Astrocyte of the spinal cord (primary cell): ENCODE results near the gene CNTN5.
"Not testable (repeated sequence)": the region's sequence is repeated elsewhere in the genome, so short reads cannot be mapped to it uniquely, and the experiment has no call there.

Source experiments
- DNase-seq: peaks from one replicate; pipeline ENCODE4 v3.0.0; 2011; ENCODE audit warnings: low read depth, low spot score
- H3K4me3 ChIP-seq: 2 replicates; pipeline ENCODE4 v1.5.1; 2011; ENCODE audit warnings: low read depth, mild to moderate bottlenecking, low read length, moderate library complexity
- in situ Hi-C: cut with HindIII; loops from 2 replicates; pipeline ENCODE4 v1.10.0; 2017; ENCODE audit warnings: low sequenced_read_pairs
- TF ChIP-seq, protein P1 (sequence below): IDR thresholded peaks from 2 replicates; pipeline ENCODE4 v1.5.1; 2012; ENCODE audit warnings: low read depth, mild to moderate bottlenecking, low read length, inconsistent platforms

The CNTN5 gene

DNA sequence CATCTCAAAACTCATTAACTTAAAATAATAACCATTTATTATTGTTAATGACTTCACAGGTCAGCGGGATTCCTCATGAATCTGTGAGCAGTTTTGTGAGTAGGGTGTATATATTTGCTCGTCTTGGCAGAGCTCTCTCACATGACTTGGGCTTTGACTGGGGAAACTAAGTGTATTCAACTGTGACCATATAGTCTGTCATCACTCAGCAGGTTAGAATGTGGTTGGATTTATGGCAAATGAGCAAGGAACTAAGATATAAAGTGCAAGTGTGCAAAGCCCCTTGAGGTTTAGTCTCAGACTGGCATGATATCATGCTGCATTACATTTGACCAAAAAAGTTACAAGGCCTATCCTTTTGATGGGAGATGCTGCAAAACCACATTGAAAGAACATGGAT lies 254.8 kb downstream of the CNTN5 start:
- H3K4me3 ChIP-seq, result no peak overlapping the region
- no peak for DNase-seq
- in situ Hi-C loops, result no loop called here
- TF ChIP-seq, protein P1, sequence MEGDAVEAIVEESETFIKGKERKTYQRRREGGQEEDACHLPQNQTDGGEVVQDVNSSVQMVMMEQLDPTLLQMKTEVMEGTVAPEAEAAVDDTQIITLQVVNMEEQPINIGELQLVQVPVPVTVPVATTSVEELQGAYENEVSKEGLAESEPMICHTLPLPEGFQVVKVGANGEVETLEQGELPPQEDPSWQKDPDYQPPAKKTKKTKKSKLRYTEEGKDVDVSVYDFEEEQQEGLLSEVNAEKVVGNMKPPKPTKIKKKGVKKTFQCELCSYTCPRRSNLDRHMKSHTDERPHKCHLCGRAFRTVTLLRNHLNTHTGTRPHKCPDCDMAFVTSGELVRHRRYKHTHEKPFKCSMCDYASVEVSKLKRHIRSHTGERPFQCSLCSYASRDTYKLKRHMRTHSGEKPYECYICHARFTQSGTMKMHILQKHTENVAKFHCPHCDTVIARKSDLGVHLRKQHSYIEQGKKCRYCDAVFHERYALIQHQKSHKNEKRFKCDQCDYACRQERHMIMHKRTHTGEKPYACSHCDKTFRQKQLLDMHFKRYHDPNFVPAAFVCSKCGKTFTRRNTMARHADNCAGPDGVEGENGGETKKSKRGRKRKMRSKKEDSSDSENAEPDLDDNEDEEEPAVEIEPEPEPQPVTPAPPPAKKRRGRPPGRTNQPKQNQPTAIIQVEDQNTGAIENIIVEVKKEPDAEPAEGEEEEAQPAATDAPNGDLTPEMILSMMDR, result no peak

DNA sequence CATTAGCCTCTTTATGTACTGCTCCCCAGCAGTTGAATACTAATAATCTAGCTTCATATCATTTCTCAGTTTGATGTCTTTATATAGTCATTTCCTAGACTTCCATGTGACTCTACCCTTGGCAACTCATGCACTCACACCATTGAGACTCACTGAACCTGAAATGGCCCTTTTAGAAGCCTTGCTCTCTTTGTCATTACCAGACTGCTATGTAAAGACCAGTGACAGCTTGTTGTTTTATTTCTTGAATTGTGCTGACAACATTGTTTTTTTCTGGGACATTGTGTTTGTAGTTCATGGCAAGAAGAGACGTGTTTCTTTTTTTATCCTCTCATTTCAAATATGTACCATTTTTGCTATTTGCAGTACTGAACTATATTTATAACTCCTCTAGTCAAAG lies 256.5 kb downstream of the CNTN5 start:
- TF ChIP-seq, protein P1, result no peak
- in situ Hi-C loops, result no loop called here
- no peak overlapping the region for H3K4me3 ChIP-seq
- DNase-seq, result no peak

DNA sequence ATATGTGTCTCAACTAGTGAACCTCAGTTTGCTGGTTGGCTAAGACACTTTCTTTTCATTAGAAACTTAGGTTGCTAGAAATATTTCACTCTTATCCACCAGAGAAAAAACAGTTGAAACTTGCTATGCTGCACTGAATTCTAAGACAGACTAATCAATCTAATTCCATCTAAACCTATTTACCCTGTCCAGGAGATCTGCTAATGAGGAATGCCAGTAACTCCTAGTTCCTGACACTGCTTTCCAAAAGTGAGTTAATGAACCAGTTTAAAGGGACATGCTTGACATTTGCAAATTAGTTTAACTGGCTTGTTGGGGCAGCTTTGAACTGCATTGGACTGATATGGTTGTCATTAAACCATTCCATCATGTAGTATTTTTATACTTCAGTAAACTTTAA lies 258.5 kb downstream of the CNTN5 start:
- no peak overlapping the region for H3K4me3 ChIP-seq
- in situ Hi-C loops, result no loop called here
- TF ChIP-seq, protein P1, result no peak
- DNase-seq, result no peak

DNA sequence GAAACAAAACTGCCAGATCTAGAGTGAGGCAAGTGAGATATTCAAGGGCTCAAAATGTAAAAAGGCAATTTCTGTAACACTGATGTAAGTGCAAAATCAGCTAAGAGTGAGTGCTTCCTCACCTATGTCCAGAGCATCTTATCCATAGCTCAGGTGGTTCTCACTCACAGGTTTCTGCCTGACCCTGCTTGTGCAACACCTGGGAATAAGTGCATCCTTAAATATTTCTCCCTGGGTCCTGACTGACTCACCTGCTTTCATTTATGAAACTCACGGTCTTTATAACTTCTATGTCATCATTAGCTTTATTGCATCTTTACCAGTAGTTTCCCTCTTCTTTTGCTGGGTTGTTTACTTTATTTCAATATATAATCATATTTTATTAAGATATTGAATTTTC lies 260.6 kb downstream of the CNTN5 start:
- TF ChIP-seq, protein P1, result no peak
- no peak for DNase-seq
- H3K4me3 ChIP-seq, result no peak overlapping the region
- in situ Hi-C loops, result no loop called here

DNA sequence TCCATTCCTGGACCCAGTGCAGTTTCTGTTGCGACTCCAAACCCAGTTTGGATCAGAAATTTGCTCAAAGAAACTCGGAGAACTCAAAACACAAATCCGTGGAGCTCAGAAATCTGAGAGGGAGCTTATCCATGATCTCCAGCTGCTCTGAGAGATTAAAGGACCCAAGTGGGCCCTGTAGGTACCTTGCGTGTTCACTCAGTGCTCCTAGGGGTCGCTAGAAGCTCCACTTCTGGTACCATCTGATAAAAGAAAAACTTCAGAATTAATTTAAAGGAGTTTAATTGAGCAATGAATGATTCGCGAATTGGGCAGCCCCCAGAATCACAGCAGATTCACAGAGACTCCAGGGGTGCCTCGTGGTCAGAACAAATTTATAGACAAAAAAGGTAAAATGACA lies 277.2 kb downstream of the CNTN5 start:
- in situ Hi-C loops, DNase-seq, H3K4me3 ChIP-seq: not testable (repeated sequence)

DNA sequence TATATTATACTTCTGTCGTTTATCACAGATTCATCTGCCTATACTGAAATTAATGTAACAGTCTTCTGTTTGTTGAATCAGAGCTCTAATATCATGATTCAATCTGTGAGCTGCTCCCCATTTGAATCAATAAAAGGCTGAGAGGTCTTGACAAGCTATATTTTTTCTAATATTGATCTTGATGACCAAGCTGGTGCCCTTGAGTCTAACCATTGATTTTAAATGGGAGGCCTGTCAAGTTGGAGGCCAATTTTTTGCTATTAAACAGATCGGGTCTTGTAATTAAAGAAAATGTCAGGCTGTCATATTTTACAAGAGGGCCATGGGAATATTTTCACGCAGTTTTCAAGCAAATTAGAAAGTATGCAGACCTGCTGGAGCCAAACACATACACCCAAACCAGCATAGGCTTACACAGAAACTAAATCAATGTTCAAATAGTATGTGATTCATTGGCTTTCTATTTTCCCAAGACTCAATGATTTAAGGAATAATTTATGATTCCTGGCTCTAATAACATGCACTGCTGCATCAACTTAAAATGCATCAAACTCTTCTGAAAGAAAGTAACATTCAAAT lies 286.9 kb downstream of the CNTN5 start:
- no peak for DNase-seq
- in situ Hi-C loops, result no loop called here
- no peak overlapping the region for H3K4me3 ChIP-seq
- TF ChIP-seq, protein P1, result no peak

DNA sequence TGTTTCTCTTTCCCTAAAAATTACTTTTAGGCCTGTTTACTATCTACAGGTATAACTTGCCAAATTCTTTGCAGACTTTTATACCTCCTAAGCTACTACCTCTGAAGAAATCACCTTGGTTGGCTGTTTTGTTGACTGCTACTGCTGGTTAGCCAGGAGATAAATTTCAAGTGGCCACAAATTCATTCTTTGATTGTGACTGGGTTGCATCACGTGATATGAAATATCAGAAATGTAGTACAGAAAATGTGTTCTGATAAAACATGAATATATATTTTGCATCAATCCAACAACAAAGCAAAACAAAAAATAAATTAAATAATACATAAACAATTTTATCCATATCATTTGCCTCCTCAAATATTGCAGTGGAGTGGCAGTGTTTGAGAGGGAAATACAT lies 291.1 kb downstream of the CNTN5 start:
- in situ Hi-C loops, result no loop called here
- H3K4me3 ChIP-seq, result no peak overlapping the region
- TF ChIP-seq, protein P1, result no peak
- no peak for DNase-seq
